HG03196 (cell line): Measurements from ENCODE around the gene ABCF2.

ENCODE experiments used
- ATAC-seq: cut with Tn5 transposase; IDR thresholded peaks from one replicate; pipeline ENCODE4 v1.9.1; 2021; ENCODE audit not compliant: unreplicated experiment

Gene ABCF2

GRCh38 chr7:151242159-151243044, 15.4 kb upstream of the ABCF2 start:
- ATAC-seq: no peak

DNA sequence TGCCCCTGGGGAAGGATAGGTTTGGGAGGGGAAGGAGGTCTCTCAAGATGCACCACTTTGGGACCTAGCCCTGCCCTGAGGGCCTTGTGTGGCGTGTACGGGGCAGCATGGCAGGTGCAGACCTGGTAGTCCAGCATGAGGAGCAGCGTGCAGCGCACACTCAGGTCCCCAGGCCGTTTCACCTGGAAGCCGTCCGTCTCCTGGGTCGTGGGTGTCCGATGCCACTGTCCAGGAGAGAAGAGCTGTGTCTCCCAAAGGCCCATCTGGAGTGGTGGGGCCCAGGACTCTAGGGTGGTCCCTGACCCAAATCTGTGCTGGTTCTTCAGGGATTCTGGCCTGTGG, 14.7 kb upstream of the ABCF2 start:
- no peak for ATAC-seq

- no peak for ATAC-seq
Observed at GRCh38 chr7:151240942-151241754, 14.1 kb upstream of the ABCF2 start.

GRCh38 chr7:151240536-151240935, 13.5 kb upstream of the ABCF2 start:
- ATAC-seq: no peak

GRCh38 chr7:151239837-151240459, 12.9 kb upstream of the ABCF2 start:
- no peak for ATAC-seq

DNA sequence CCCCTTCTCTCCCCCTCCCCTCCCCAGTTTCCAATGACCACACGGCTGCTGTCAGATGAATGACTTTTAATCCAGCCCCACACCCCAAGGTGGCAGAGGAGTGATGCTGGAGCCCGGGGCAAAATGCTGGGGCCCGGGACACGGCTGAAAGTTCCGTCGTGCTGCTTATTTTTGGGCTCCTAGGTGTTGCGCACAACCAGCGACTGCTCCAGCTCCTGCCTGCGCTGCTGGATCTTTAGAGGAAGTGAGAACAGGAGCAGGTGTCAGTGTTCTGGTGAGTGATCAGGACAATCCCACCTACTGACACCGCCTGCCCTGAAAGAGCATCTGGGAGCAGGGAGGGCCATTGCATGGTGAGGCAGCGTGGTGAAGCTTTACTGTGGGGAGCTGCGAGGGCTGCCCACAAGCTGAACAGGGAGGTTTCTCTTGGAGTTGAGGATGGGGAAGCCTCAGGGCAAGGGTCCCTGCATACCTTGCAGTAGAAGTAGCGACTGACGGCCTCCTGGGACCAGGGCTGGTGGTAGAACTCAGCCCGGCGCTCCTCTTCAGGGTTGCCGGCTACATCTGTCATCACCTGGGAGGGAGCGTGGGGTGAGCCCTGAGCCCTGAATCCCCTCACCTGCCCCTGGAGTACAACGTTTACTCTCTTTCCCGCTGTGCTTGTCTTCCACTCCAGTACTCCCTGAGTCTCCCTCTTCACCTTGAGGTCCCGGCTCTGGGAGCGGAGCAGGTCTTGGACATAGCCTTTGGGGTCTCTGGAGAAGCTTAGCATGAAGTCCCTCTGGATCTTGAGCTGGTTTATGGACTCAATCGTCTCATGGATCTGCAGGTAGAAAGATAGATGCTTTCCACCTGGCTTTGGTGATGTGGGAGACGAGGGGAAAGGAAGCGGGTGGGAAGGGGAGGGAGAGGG, 12.2 kb upstream of the ABCF2 start:
- ATAC-seq: no peak

GRCh38 chr7:151238190-151238810, 11.3 kb upstream of the ABCF2 start:
- no peak for ATAC-seq

GRCh38 chr7:151237244-151238189, 10.5 kb upstream of the ABCF2 start:
- no peak for ATAC-seq

GRCh38 chr7:151236406-151236805, 9.4 kb upstream of the ABCF2 start:
- no peak for ATAC-seq

DNA sequence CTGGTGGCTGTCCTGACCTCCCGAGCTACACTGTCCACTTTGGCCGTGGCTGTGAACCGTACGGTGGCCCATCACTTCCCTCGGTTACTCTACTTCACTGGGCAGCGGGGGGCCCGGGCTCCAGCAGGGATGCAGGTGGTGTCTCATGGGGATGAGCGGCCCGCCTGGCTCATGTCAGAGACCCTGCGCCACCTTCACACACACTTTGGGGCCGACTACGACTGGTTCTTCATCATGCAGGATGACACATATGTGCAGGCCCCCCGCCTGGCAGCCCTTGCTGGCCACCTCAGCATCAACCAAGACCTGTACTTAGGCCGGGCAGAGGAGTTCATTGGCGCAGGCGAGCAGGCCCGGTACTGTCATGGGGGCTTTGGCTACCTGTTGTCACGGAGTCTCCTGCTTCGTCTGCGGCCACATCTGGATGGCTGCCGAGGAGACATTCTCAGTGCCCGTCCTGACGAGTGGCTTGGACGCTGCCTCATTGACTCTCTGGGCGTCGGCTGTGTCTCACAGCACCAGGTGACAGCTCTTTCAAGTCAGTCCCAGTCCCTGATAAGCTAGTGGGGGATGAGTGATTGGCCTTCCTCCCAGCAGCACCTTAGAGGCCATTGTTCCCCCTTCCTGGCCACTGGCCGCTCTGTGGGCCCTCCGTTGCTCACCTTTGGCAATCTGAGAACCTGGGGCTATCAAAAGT, 8.2 kb upstream of the ABCF2 start:
- no peak for ATAC-seq

DNA sequence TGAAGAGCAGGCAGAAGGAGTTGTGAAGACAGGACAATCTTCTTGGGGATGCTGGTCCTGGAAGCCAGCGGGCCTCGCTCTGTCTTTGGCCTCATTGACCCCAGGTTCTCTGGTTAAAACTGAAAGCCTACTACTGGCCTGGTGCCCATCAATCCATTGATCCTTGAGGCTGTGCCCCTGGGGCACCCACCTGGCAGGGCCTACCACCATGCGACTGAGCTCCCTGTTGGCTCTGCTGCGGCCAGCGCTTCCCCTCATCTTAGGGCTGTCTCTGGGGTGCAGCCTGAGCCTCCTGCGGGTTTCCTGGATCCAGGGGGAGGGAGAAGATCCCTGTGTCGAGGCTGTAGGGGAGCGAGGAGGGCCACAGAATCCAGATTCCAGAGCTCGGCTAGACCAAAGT, 6.8 kb upstream of the ABCF2 start:
- no peak for ATAC-seq

- ATAC-seq: peak; percentile 38
Observed at GRCh38 chr7:151232917-151233701, 6.1 kb upstream of the ABCF2 start.

DNA sequence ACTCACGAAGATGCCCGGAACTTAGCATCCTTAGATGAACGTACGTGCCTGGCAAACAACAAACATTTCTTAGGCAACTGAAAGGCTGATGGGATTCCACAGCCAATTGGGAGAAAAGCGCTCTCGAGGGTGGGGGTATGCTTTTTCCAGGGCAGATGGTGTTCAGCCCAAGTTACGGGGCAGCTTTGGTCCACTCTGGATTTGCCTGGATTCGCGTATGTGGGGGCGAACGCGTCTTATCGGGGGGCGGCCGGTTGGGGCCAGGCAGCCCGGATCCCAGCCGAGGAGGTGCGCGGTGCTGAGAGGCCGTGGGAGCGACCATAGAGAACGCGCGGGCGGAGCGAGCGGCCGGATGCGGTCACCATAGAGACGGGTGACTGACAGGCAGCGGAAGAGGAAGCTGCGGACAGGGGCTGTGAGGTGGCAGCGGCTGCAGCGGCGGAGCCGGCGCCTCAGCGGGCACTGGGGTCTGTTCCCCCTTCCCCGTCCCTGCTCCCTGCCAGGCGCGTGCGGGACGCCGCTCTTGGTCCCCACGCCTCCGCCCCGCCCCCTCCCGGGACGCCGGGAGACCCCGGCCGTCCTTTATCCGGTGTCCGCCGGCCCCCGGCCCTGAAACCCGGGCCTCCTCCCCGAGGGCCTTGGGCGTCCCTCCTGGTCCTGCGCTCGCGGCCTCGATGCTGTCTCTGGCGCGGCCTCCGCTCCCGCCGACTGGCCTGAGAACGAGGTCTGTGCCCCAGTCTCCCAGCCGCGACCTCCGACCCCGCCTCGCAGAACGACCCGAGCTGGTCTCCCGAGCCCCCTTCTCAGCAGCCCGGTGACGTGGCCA, 5.3 kb upstream of the ABCF2 start, which contains the start of gene CHPF2:
TSS of gene CHPF2 (plus strand) at position 393 of the 826 bp plus-strand sequence. CDS start 1,529 bp downstream, outside the sequence.
- ATAC-seq: peak; percentile 94

- ATAC-seq: no peak
Observed at GRCh38 chr7:151231080-151231479, 4.1 kb upstream of the ABCF2 start.

GRCh38 chr7:151229249-151229648, 2.2 kb upstream of the ABCF2 start:
- ATAC-seq: no peak

GRCh38 chr7:151228024-151228866, 1.2 kb upstream of the ABCF2 start:
- no peak for ATAC-seq
